Heart right ventricle (tissue), 16 donors: ENCODE results near the gene ATP13A5. TPM values are rescaled to one million over a fixed set of nuclear protein-coding genes. Genes with fewer than 3 reads are reported as not detected.

ENCODE experiments used
- ATAC-seq, 8 donors: fragments of 200-7000 bp; cut with Tn5 transposase; one replicate each; pipeline ENCODE4 v1.9.1; 2020; ENCODE audit warnings: mild to moderate bottlenecking in 8 of 8, moderate library complexity in 8 of 8, moderate number of reproducible peaks in 1 of 8
- DNase-seq, 2 donors: peaks; one replicate each; pipeline ENCODE4 v3.0.0-alpha.2; 2020
- H3K27ac ChIP-seq, 10 donors: fragments of 200-600 bp; sonication (generic) in 2 of 10; one replicate each; pipeline versions ENCODE4 v1.5.0 to v1.8.0; 2020 to 2022; ENCODE audit warnings: mild to moderate bottlenecking in 3 of 10
- H3K27me3 ChIP-seq, 7 donors: fragments of 200-600 bp; one replicate each; pipeline ENCODE4 v1.8.0; 2021 to 2022; ENCODE audit warnings: mild to moderate bottlenecking in 2 of 7
- H3K36me3 ChIP-seq, 9 donors: fragments of 200-600 bp; sonication (generic) in 1 of 9; one replicate each; pipeline versions ENCODE4 v1.5.0 to v1.8.0; 2020 to 2022; ENCODE audit warnings: mild to moderate bottlenecking in 2 of 9
- H3K4me1 ChIP-seq, 9 donors: fragments of 200-600 bp; sonication (generic) in 1 of 9; one replicate each; pipeline versions ENCODE4 v1.5.0 to v1.8.0; 2020 to 2022; ENCODE audit warnings: mild to moderate bottlenecking in 4 of 9
- H3K4me3 ChIP-seq, 10 donors: fragments of 200-600 bp; sonication (generic) in 2 of 10; one replicate each; pipeline versions ENCODE4 v1.5.0 to v1.8.0; 2020 to 2022; ENCODE audit warnings: mild to moderate bottlenecking in 7 of 10, moderate library complexity in 2 of 10
- H3K9me3 ChIP-seq, 11 donors: fragments of 200-600 bp in 10 of 11; sonication (generic) in 2 of 11; one replicate each; pipeline versions ENCODE4 v1.5.0 to v1.8.0; 2013 to 2022; ENCODE audit warnings: mild to moderate bottlenecking in 2 of 11, control low read depth in 1 of 11, moderate library complexity in 1 of 11
- WGBS, 2 donors: extraction: QIAGEN DNeasy Blood & Tissue Kit; methylation state at CpG; one replicate each; pipeline ENCODE4 v1.1.7; 2013; ENCODE audit warnings: inconsistent platforms in 1 of 2; 5-methylcytosine and 5-hydroxymethylcytosine counted together
- intact Hi-C, 10 donors: fragments of 100-400 bp; cut with DNase I; formaldehyde crosslinking; loops; one replicate each; pipeline versions ENCODE4 v1.11.1 to v1.14.2; 2022
- polyA plus RNA-seq, 2 donors: library from polyadenylated mRNA; stranded (reverse); fragments of 200-250 nt; gene quantifications; one replicate each; pipeline ENCODE4 v1.2.3, GENCODE V29; 2013
- total RNA-seq, 10 donors: library from RNA; stranded (reverse); fragmentation: NEBNext Ultra II Directional in 3 of 10; extraction: Animal tissue kit (Norgen Biotek cat#: 25700) in 3 of 10; gene quantifications; one replicate each; pipeline versions ENCODE4 v1.2.1 to v1.2.4, GENCODE V29; 2021 to 2023
- TF ChIP-seq, protein P1 (sequence below), 9 donors: fragments of 200-600 bp; sonication (generic) in 2 of 9; IDR thresholded peaks; one replicate each; pipeline versions ENCODE4 v1.5.0 to v1.8.0; 2021 to 2022; ENCODE audit warnings: antibody characterized with exemption in 9 of 9, mild to moderate bottlenecking in 5 of 9, moderate library complexity in 1 of 9
- donor health status: Arrhythmogenic right ventricular cardiomyopathy.
- donor health status: ischemic (EF 13 %, LVEDD 7.1; RV severe dilation, severe dysfunction).
- donor health status: healthy with polysubstance abuse.
- donor health status: DM: no; HTN: yes; CAD: no.
- donor health status: DM: no; HTN: no; CAD: no.
- donor health status: ischemic (EF 25% LVEDD 6.9; RV normal size, moderate dysfunction).
- donor health status: ischemic (EF 25% LVEDD 5.7; RV mildly dilated, moderate dysfunction).
- donor health status: healthy.
- donor health status: DM: yes; HTN: yes; CAD: no.
- donor health status: Ischemic cardiomyopathy.
- donor health status: ischemic (EF 35%, LVEDD 5.7; RV mildly dilated, moderate dysfunction).
- donor health status: nonischemic (EF 11% LVEDD 7.7; RV severe dilation, severe dysfunction).
- donor health status: DM: yes; HTN: yes; CAD: no.
- donor health status: PGD.
- donor health status: ischemic (EF 29% LVEDD 5.4; RV normal size, mild dysfunction).
- donor health status: nonischemic (EF 23%, LVEDD 6.1; RV moderate dilation, normal function).

ATP13A5 gene
- total and polyA plus RNA-seq, 12 donors = 0.06 TPM; not detected in 11

DNA sequence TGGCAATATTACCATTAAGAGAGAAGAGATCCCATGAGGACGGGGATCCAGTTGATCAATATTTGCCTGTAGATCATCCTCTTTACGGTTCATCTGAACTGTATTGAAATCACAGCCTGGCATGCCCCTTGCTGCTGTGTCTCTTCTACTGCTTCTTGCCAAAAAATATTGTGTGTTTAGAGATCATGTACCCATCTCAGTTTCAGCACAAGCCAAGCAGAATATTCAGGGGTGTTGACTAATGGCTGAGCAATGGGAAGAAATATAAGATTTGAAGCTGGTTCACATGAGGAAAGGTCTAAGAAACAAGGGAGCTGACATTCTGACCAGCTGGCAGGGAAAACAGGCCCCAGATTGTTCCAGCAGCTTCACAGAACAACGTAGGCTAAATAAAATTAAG is 21.3 kb downstream of the ATP13A5 start:
- Histone ChIP-seq H3K4me1 (peaks cover 0 to under 1% (median 0%) of the 10 kb centered on the region in 9 donors), H3K27me3 (peaks cover 0 to 2% (median 0%) of the 10 kb centered on the region in 7 donors), H3K9me3 (no peaks in the 10 kb centered on the region), H3K36me3 (no peaks in the 10 kb centered on the region), H3K27ac (no peak overlapping the region), H3K4me3 (no peak overlapping the region)
- intact Hi-C loops = loop anchor here in 1 of 10 donors (5.0 kb wide), 1 partner anchor 1820 kb away; no protein-coding TSS in a partner anchor
- no peak for DNase-seq
- TF ChIP-seq, protein P1, sequence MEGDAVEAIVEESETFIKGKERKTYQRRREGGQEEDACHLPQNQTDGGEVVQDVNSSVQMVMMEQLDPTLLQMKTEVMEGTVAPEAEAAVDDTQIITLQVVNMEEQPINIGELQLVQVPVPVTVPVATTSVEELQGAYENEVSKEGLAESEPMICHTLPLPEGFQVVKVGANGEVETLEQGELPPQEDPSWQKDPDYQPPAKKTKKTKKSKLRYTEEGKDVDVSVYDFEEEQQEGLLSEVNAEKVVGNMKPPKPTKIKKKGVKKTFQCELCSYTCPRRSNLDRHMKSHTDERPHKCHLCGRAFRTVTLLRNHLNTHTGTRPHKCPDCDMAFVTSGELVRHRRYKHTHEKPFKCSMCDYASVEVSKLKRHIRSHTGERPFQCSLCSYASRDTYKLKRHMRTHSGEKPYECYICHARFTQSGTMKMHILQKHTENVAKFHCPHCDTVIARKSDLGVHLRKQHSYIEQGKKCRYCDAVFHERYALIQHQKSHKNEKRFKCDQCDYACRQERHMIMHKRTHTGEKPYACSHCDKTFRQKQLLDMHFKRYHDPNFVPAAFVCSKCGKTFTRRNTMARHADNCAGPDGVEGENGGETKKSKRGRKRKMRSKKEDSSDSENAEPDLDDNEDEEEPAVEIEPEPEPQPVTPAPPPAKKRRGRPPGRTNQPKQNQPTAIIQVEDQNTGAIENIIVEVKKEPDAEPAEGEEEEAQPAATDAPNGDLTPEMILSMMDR (IDR thresholded peaks at IDR 0.05) = no peak
- WGBS, 2 donors = 82 to 87% methylated on average over 3 of the region's 3 CpGs
- no peak for ATAC-seq

DNA sequence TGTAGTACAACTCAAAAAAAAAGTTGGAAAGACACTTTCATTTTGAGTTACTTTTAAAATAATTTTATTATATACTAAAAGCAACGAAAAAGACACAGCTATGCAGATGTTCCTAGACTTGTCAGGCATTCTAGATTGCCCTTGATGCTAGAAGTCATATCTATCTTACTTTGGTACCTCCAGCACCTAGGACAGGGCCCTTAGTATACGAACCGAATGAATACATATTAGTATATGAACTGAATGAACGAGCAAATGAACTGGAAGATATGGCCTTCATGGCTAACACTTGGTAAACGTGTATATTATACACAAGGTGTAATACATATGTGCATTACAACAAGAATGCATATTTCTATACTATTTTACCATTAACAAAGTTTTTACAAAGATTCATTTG is 24.1 kb downstream of the ATP13A5 start:
- Histone ChIP-seq H3K9me3 (no peaks in the 10 kb centered on the region), H3K4me1 (peaks cover 0 to 9% (median 0%) of the 10 kb centered on the region in 9 donors), H3K27me3 (no peaks in the 10 kb centered on the region), H3K4me3 (no peak overlapping the region), H3K36me3 (no peaks in the 10 kb centered on the region), H3K27ac (no peak overlapping the region)
- intact Hi-C loops = no loop called here
- DNase-seq = no peak
- TF ChIP-seq, protein P1 (IDR thresholded peaks at IDR 0.05) = no peak
- 53 to 60% methylated on average over 5 of the region's 5 CpGs for WGBS, 2 donors
- no peak for ATAC-seq

DNA sequence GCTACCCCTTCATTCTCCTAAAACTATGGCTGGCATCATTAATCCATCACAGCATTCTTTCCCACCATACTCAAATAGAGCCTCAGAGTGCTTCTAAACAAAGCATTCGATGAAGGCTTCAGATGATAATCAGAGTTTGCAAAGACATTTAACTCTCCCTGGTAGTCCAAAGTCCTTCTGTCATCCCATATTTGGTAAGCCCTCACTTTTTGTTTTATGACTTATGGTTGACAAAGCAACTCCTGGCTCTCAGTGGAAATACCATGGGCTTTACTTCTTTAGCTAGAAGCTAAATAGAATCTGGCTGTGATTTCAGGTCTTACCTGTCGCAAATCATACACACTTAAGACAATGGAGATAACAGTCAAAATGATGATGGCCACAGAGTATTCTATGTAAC is 27.8 kb downstream of the ATP13A5 start:
- no peaks in the 10 kb centered on the region for H3K36me3 ChIP-seq
- intact Hi-C loops = no loop called here
- ATAC-seq (no peak), DNase-seq (no peak)
- no peak overlapping the region for H3K27ac ChIP-seq
- TF ChIP-seq, protein P1 (IDR thresholded peaks at IDR 0.05) = no peak
- WGBS, 2 donors = 82 to 84% methylated on average over 2 of the region's 2 CpGs
- H3K27me3 ChIP-seq = no peaks in the 10 kb centered on the region
- no peaks in the 10 kb centered on the region for H3K9me3 ChIP-seq
- H3K4me3 ChIP-seq = no peak overlapping the region
- H3K4me1 ChIP-seq = peaks cover 0 to 9% (median 0%) of the 10 kb centered on the region in 9 donors

DNA sequence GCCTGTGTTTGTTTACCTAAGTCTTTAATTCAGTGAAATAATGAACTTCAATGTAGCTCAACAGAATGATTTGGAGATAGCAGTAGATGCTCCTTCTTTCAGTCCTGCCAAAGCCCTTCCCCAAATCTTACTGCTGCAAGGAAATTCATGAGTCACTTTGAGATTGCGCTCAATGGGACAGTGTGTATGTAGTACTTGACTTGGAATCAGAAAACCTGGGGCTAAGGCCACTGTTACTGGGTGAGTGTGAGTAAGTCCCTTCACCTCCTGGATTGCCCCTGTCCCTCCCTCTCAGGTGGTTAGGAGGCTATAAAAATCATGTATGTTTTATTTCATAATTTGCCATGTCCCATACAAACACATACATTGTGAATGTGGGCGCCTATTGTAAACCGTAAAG is 29.9 kb downstream of the ATP13A5 start:
- Histone ChIP-seq H3K4me1 (peaks cover 0 to 9% (median 0%) of the 10 kb centered on the region in 9 donors), H3K27me3 (no peaks in the 10 kb centered on the region), H3K4me3 (no peak overlapping the region), H3K9me3 (no peaks in the 10 kb centered on the region), H3K27ac (no peak overlapping the region), H3K36me3 (no peaks in the 10 kb centered on the region)
- TF ChIP-seq, protein P1 (IDR thresholded peaks at IDR 0.05) = no peak
- no peak for DNase-seq
- intact Hi-C loops = no loop called here
- 64 to 76% methylated on average over 3 of the region's 3 CpGs for WGBS, 2 donors
- ATAC-seq = no peak
